ENCODE measurements around the gene SRGAP1.

- no peak for TF ChIP-seq GATA2 (IDR thresholded peaks at IDR 0.05; ENCODE audit: low read depth, low read length)
- TF ChIP-seq GATA3 (IDR thresholded peaks at IDR 0.05; ENCODE audit: low read depth, low read length) = no peak
Measured at GRCh38 chr12:63857771-63858670, 13.5 kb downstream of the SRGAP1 start.

Data from SH-SY5Y (cell line).